Uterus (tissue), 4 donors: ENCODE results near the gene RALGAPB. TPM values are rescaled to one million over a fixed set of nuclear protein-coding genes. Genes with fewer than 3 reads are reported as not detected.

Experiments
- DNase-seq, 2 donors: peaks; one replicate each; pipeline ENCODE4 v3.0.0-alpha.2; 2019 to 2020
- H3K27ac ChIP-seq, 2 donors: fragments of 200-600 bp; sonication (generic); 1 replicate in 1 of 2; 2 replicates in 1 of 2; pipeline ENCODE4 v1.5.1; 2016 to 2018
- H3K27me3 ChIP-seq, 2 donors: fragments of 200-600 bp; sonication (generic); one replicate each; pipeline ENCODE4 v1.5.1; 2018 to 2019; ENCODE audit warnings: control low read depth in 1 of 2
- H3K36me3 ChIP-seq, 2 donors: fragments of 200-600 bp; sonication (generic); one replicate each; pipeline ENCODE4 v1.5.1; 2019; ENCODE audit warnings: control low read depth in 1 of 2
- H3K4me1 ChIP-seq, 2 donors: fragments of 200-600 bp; sonication (generic); one replicate each; pipeline ENCODE4 v1.5.1; 2018 to 2019; ENCODE audit warnings: control low read depth in 1 of 2
- H3K4me3 ChIP-seq, 2 donors: fragments of 200-600 bp; sonication (generic); 1 replicate in 1 of 2; 2 replicates in 1 of 2; pipeline ENCODE4 v1.5.1; 2018 to 2019; ENCODE audit warnings: mild to moderate bottlenecking in 1 of 2
- H3K9me3 ChIP-seq, 2 donors: fragments of 200-600 bp; sonication (generic); one replicate each; pipeline ENCODE4 v1.5.1; 2019; ENCODE audit warnings: control low read depth in 1 of 2
- CTCF ChIP-seq, 4 experiments: fragments of 200-600 bp in 2 of 4; fragments of 450-650 bp in 2 of 4; sonication (generic) in 2 of 4; IDR thresholded peaks; one replicate each; pipeline ENCODE4 v1.5.1; 2016 to 2019; ENCODE audit warnings: antibody characterized with exemption in 4 of 4, mild to moderate bottlenecking in 2 of 4, moderate library complexity in 1 of 4
- POLR2A ChIP-seq, 2 donors: fragments of 450-650 bp; IDR thresholded peaks; one replicate each; pipeline ENCODE4 v1.6.1; 2016; ENCODE audit warnings: antibody characterized with exemption in 2 of 2, mild to moderate bottlenecking in 1 of 2, moderate library complexity in 1 of 2
- intact Hi-C: fragments of 100-400 bp; cut with DNase I; formaldehyde crosslinking; loops from one replicate; pipeline ENCODE4 v1.15.1; 2023; ENCODE audit warnings: low total_unique reads
- total RNA-seq, 4 donors: library from RNA; depleted of rRNA in 3 of 4; stranded (reverse); fragments of >200 nt in 3 of 4; gene quantifications; one replicate each; pipeline versions ENCODE4 v1.1.0 to v1.2.4, GENCODE V29; 2014 to 2023
- donor health status: DM: yes; HTN: yes; CAD: no.

Gene RALGAPB
- 10 to 100 TPM; 27.4 to 57.0 (median 39.9) TPM for total RNA-seq

DNA sequence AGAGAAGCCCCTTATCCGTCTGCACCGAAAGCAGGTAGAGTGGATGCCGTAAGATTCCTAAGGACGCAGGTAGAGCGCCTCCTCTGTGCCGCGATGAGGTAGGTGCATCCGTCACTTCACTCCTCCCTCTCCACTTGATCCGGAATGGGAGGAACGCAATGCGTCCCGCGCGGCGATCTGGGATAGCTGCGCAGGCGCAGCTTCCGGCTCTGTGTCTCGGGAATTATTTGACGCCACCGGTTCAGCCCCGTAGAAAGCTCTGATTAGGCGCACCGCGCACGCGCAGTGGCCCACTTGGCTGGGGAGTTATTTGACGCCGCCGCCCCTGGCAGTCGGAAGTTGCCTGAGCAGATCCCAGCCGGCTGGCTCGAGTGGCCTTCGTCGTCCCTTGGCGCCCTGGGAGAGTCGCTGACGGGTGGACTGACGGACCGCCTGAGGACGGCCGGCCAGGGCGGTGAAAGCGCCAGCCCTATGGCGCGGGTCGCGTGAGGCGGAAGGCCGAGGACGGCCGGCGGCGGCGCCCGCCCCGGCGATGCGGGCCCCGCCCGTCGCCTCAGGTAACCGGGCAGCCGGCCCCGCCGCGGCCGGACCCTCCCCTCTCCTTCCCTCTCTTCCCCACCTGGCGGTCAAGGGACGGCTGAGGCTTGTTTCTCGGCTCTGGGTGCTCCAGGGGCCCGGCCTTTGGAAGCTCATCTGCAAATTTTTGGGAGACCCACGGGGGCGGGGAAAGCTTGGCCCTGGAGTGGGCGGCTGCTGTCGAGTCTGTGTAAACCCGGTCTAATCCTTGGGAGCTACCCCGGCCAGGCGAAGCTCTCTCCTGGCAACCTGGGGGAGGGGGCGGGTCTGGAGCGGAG lies at the start of gene RALGAPB:
Gene RALGAPB, plus strand, starts transcription at position 331 of the 854 bp plus-strand sequence. CDS start 15,590 bp downstream, outside the sequence.
- intact Hi-C loops: no loop called here
- Histone ChIP-seq H3K27ac (peak within 1 kb of the TSS; percentile 84 to 85), H3K4me1 (peaks cover 0 to 17% of the 10 kb centered on the region in 2 donors), H3K36me3 (no peaks in the 10 kb centered on the region), H3K9me3 (no peaks in the 10 kb centered on the region), H3K27me3 (no peaks in the 10 kb centered on the region), H3K4me3 (peak within 1 kb of the TSS; percentile 90 to 96)
- TF ChIP-seq POLR2A (IDR thresholded peaks at IDR 0.05) (peak; percentile 62 to 63), CTCF (IDR thresholded peaks at IDR 0.05) (peak; percentile 27 to 52 (median 40))
- DNase-seq: peak; percentile 99

DNA sequence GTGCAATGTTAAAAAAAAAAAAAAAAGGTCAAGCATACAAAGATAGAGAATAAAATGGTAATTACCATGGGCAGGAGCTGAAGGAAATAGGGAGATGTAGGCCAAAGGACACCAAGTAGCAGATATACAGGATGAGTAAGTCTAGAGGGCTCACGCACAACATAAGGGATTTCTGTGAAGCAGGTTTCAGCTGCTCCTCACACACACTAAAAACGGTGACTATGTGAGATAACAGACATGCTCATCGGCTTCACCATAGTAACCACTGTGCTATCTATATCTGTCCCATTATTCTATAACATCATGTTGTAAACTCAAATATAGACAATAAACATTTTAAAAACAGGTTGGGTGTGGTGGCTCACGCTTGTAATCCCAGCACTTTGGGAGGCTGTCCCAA lies 49.1 kb upstream of the RALGAPB start:
- intact Hi-C loops: no loop called here

GRCh38 chr20:38424401-38424800 lies 48.2 kb upstream of the RALGAPB start:
- Histone ChIP-seq H3K27ac (no peak overlapping the region), H3K4me1 (no peaks in the 10 kb centered on the region), H3K27me3 (no peaks in the 10 kb centered on the region), H3K36me3 (no peaks in the 10 kb centered on the region), H3K4me3 (no peak overlapping the region), H3K9me3 (no peaks in the 10 kb centered on the region)
- intact Hi-C loops: no loop called here
- no peak for DNase-seq
- no peak for TF ChIP-seq CTCF (IDR thresholded peaks at IDR 0.05)
- TF ChIP-seq POLR2A (IDR thresholded peaks at IDR 0.05): no peak

More for the DNA sequence above, 49.1 kb upstream of the RALGAPB start:
- no peaks in the 10 kb centered on the region for H3K9me3 ChIP-seq
- DNase-seq: no peak
- no peak overlapping the region for H3K27ac ChIP-seq
- no peaks in the 10 kb centered on the region for H3K4me1 ChIP-seq
- TF ChIP-seq POLR2A (IDR thresholded peaks at IDR 0.05): no peak
- no peak for TF ChIP-seq CTCF (IDR thresholded peaks at IDR 0.05)
- no peaks in the 10 kb centered on the region for H3K27me3 ChIP-seq
- no peak overlapping the region for H3K4me3 ChIP-seq
- no peaks in the 10 kb centered on the region for H3K36me3 ChIP-seq

GRCh38 chr20:38426006-38426897 lies 46.4 kb upstream of the RALGAPB start:
- no peaks in the 10 kb centered on the region for H3K9me3 ChIP-seq
- TF ChIP-seq POLR2A (IDR thresholded peaks at IDR 0.05) (no peak), CTCF (IDR thresholded peaks at IDR 0.05) (no peak)
- intact Hi-C loops: no loop called here
- no peak overlapping the region for H3K4me3 ChIP-seq
- no peak overlapping the region for H3K27ac ChIP-seq
- no peaks in the 10 kb centered on the region for H3K36me3 ChIP-seq
- DNase-seq: no peak
- no peaks in the 10 kb centered on the region for H3K4me1 ChIP-seq
- H3K27me3 ChIP-seq: no peaks in the 10 kb centered on the region
